Measurements from ENCODE around the gene ROCK2.
"Not testable (repeated sequence)": the region's sequence is repeated elsewhere in the genome, so short reads cannot be mapped to it uniquely, and the experiment has no call there.

Gene ROCK2

DNA sequence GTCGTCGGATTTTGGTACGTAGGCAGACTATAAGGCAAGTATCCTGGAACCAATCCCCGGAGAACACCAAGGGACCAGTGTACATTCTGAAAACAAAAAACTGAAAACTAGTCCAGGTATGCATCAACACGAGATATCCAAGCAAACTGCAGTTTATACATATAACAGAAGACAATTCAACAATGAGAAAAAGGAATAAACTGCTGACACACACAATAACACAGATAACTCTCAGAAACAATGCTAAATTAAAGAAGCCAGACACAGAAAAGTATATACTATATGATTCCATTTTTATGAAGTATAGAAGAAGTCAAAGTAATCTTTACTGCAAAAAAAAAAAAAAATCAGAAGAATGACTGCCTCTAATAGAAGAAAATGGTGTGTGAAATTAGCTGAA, 5.9 kb downstream of the ROCK2 start:
- DNase-seq: no peak

DNA sequence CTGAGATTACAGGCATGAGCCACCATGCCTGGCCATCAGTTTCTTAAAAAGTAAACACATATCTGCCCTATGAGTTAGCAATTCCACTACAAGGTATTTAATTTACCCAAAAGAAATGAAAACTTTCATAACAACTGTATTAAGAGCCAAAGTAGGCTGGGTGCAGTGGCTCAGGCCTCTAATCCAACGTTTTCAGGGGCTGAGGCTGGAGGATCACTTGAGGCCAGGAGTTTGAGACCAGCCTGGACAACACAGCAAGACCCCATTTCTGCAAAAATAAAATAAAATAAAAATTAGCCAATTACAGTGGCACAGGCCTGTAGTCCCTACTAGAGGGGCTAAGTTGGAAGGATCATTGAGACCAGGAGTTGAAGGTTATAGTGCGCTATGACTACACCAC, 6.5 kb downstream of the ROCK2 start:
- no peak for DNase-seq

GRCh38 chr2:11336189-11336588, 8.2 kb downstream of the ROCK2 start:
- DNase-seq: no peak

- no peak for DNase-seq
Observed at GRCh38 chr2:11333427-11334183, 10.8 kb downstream of the ROCK2 start.

GRCh38 chr2:11332596-11332995, 11.8 kb downstream of the ROCK2 start:
- no peak for DNase-seq

GRCh38 chr2:11330457-11331142, 13.8 kb downstream of the ROCK2 start:
- no peak for DNase-seq

- DNase-seq: no peak
Observed at GRCh38 chr2:11329776-11330175, 14.7 kb downstream of the ROCK2 start.

DNA sequence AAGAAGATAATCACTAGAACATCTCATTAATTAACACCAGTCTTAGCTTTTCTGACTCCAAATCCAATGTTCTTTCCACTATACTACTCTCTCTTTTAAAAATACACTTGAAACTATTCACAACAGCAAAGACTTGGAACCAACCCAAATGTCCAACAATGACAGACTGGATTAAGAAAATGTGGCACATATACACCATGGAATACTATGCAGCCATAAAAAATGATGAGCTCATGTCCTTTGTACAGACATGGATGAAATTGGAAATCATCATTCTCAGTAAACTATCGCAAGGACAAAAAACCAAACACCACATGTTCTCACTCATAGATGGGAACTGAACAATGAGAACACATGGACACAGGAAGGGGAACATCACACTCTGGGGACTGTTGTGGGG, 15.9 kb downstream of the ROCK2 start:
- DNase-seq: not testable (repeated sequence)

- DNase-seq: no peak
Observed at GRCh38 chr2:11327871-11328270, 16.6 kb downstream of the ROCK2 start.

GRCh38 chr2:11326677-11327211, 17.7 kb downstream of the ROCK2 start:
- no peak for DNase-seq

DNA sequence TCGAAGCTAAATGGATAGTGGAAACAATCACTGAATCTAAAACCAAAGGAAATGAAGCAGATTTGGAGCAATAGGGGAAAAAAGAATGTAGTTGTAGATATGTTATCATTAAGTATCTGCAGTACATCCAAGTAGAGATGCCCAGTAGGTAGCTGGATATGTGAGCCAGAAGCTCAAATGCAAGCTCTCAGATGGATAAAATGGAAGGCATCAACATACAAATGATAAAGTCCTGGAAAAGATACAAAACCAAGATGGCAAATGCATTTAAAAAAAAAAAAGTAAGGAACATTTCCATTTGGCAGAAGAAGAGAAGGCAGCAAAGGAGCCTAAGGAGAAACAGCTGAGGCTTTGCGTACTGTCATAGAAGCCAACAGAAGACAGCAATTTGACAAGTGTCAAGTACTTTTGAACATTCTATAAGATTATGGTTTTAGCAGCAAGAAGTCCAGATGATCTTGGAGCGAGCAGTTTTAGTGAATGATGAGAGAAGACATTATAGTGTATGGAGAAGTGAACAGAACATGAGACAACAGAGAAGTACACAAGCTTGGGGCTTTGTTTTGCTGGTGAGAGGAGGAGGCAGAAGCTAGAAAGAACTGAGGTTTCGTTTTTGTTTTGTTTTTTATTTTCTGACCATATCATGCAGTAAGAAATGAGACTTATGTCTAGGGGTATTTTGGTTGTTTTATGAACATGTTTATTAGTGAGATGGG, 18.3 kb downstream of the ROCK2 start:
- no peak for DNase-seq

- DNase-seq: no peak
Observed at GRCh38 chr2:11321847-11322246, 22.6 kb downstream of the ROCK2 start.

DNA sequence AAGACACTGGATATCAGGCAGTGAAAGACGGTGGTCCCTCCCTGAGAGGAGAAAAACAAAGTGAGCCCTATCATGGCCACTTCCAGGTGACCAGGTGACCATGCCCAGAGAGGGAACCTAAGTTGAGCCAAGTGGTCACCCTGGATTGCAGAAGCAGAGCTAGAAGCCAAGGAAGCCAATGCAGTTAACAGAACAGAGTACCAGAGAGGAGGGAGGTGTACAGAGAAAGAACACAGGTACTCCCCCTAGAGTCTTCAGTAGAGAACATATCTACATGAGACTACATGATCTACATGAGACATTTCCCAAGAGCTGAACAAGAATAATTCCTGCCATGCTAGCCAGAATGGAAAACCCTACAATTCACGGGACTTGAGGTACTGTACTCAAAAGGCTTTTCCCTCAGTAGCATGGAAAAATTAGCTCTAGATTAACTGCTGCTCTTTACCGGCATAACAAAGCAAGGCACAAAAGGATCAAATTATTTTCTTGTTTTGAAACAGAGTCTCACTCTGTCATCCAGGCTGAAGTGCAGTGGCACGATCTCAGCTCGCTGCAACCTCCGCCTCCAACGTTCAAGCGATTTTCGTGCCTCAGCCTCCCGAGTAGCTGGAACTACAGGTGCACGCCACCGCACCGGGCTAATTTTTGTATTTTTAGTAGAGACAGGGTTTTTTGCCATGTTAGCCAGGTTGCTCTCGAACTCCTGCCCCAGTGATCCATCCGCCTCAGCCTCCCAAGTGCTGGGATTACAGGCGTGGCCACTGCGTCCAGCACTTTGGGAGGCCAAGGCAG, 23.5 kb downstream of the ROCK2 start:
- no peak for DNase-seq

GRCh38 chr2:11319939-11320338, 24.5 kb downstream of the ROCK2 start:
- DNase-seq: no peak

- DNase-seq: no peak
Observed at GRCh38 chr2:11315074-11315705, 29.2 kb downstream of the ROCK2 start.

- no peak for DNase-seq
Observed at GRCh38 chr2:11314487-11314886, 29.9 kb downstream of the ROCK2 start.

- DNase-seq: no peak
Observed at GRCh38 chr2:11312770-11313471, 31.5 kb downstream of the ROCK2 start.

GRCh38 chr2:11311543-11311942, 32.9 kb downstream of the ROCK2 start:
- no peak for DNase-seq

DNA sequence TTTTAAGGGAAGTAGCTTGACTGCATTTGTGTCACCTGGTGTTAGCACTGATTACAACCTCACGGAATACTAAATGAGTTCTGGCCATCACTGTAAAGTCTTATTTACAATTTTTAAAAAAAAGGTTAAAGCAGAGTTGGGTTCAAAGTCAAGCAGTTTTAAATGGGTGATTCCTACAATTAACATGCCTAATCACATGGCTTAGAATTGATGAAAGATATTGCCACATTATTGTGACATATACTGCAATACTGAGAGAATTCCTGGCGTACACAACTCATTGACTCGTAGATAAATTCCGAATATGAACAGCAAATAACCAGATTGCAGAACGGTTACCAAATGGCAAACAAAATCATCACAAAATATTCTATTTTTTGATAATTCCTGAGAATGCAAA, 34.2 kb downstream of the ROCK2 start:
- DNase-seq: no peak

DNA sequence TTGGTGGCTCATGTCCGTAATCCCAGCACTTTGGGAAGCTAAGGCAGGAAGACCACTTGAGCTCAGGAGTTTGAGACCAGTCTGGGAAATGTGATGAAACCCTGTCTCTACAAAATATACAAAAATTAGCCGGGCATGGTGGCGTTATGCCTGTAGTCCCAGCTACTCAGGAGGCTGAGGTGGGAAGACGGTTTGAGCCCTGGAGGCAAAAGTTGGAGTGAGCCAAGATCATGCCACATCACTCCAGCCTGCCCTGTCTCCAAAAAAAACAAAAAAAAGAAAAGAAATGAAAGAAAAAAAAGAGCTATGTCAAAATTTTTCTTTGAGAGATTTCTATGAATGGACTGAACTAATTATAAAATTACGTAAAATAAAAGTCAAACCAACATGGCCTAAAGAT, 34.7 kb downstream of the ROCK2 start:
- DNase-seq: no peak

- no peak for DNase-seq
Observed at GRCh38 chr2:11307764-11308415, 36.5 kb downstream of the ROCK2 start.

All from activated CD4-positive, alpha-beta T cell treated with anti-CD3 and anti-CD28 coated beads, Interleukin-2, amount 50 U/mL, for 48 hours (primary cell).